Measurements from ENCODE around the gene RHOXF2. TPM values are rescaled to one million over a fixed set of nuclear protein-coding genes. Genes with fewer than 3 reads are reported as not detected.
A peak's percentile ranks its signal among the peaks of the same experiment; 100 is the strongest.
"Not testable (repeated sequence)": the region's sequence is repeated elsewhere in the genome, so short reads cannot be mapped to it uniquely, and the experiment has no call there.

The RHOXF2 gene, protein sequence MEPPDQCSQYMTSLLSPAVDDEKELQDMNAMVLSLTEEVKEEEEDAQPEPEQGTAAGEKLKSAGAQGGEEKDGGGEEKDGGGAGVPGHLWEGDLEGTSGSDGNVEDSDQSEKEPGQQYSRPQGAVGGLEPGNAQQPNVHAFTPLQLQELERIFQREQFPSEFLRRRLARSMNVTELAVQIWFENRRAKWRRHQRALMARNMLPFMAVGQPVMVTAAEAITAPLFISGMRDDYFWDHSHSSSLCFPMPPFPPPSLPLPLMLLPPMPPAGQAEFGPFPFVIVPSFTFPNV
- total RNA-seq: not detected

DNA sequence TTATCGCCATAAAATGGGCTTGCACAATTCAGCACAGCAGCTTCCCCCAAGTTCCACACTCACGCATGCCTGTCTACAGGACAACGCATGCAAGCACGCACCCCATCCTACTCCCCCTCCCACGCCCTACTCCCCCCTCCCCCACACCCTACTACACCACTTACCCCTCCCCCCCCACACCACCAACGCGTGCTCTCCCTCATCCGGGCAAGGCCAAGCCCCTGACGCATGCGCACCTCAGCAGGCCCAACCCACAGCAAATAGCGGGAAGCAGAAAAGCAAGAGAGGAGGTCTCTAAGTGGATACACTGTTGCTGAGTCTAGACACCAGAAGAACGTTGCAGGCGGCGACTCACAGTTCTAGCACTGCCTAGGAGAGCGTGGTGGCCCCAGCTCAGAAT, at the start of gene RHOXF2:
Gene RHOXF2, plus strand, starts transcription at position 301 of the 400 bp plus-strand sequence. CDS start 138 bp downstream, outside the sequence.
- not testable (repeated sequence) for FAIRE-seq; DNase-seq (ENCODE audit: low spot score in 2 of 2)

DNA sequence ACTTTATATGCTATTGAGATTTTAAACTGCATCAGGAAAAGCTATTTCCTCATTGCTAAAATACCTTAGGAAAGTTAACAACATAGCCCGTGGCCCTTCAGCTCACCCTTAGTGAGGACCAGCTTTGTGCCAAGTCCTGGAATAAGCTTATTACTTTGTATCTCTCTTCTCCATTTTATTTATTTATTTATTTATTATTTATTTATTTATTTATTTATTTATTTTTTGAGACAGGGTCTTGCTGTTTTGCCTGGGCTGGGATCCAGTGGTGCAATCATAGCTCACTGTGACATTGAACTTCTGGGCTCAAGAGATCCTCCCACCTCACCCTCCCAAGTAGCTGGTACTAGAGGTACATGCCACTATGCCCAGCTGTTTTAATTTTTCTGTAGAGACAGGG, 49.0 kb upstream of the RHOXF2 start:
- no peak for FAIRE-seq

DNA sequence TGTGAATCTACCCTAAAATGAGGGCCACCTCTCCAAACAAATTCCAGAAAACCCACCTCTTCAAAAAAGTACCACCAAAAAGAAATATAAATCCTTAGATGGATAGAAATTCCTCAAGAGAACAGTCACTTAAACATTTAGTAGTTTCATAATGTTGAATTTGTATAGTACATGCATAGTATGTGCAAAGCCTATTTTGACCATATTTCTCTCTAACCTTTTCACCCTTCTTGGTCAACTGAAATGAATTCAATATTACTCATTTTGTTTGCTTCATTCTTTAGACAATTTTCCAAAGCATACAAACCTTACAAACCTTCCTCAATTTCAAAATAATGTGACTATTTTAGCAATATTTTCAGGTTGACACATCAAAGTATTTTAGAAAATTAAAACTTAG, 46.8 kb upstream of the RHOXF2 start:
- DNase-seq (ENCODE audit: low spot score in 2 of 2): no peak
- no peak for FAIRE-seq

More for the DNA sequence above, 49.0 kb upstream of the RHOXF2 start:
- DNase-seq (ENCODE audit: low spot score in 2 of 2): no peak

DNA sequence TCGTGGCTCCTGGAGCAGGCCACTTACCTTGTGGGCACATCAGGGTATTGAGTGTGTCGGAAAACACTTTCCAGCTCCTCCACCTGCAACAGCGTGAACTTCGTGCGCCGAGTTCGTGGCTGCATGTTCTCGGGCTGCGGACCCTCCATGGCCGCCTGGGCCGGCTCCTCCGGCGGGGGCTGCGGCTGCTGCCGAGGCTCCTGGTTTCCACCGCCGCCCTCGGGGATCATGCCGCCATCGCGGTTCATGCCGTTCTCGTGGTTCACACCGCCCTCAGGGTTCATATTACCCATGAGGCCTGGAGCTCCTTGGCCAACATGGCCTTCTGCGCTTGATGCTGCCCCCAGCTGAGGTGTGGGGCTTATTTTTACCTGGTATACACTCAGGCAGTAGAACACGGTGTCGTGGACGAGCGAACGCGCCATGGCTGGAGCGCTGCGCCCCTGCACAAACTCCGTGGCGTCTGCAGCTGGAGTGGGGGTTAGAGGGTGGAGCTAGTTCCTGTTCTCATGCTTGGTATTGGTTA, 42.9 kb upstream of the RHOXF2 start, which contains the start of gene RHOXF1:
Gene RHOXF1, minus strand, starts transcription at position 476 of the 526 bp plus-strand sequence. Its CDS starts 51 bp downstream, at position 425.
- DNase-seq (ENCODE audit: low spot score in 2 of 2): no peak
- FAIRE-seq: no peak

DNA sequence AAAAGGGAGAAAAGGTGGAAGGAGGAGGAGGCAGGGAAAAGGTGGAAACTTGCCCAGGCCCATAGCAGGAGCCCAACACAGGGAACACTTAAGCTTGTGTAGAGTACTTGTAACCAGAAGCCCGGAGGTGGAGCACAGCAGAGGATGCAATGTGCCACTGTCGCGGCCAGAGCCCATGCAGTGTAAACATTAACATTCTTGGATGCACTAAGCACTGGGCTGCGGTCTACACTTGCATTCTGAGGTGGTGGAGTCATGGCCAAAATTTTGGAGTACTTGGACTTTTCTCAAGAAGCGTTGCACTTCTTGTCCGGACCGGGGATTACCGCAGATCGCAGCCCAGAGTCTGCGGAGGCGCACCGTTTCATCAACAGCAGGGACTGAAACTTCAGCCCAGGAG, 38.2 kb upstream of the RHOXF2 start:
- FAIRE-seq: no peak
- DNase-seq (ENCODE audit: low spot score in 2 of 2): no peak

DNA sequence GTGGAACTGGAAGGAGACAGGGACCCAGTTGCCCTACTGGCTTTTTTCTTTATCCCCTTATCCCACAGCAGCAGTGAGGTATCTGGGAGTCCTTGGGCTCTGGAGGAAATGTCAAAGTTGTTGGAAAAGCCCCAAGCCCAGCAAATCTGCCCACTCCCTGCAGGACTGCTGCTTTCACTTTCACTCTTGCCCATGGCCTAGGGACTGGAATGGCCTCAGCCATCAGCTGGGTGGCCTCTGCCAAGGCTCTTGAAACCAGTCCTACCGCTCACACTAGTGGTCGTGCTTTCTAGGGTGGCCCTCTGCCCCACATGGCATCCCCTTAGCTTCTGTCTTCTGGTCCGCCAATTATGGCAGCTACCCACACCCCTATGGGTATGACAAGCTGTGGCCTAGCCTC, 33.0 kb upstream of the RHOXF2 start:
- DNase-seq (ENCODE audit: low spot score in 2 of 2) (no peak), FAIRE-seq (no peak)

DNA sequence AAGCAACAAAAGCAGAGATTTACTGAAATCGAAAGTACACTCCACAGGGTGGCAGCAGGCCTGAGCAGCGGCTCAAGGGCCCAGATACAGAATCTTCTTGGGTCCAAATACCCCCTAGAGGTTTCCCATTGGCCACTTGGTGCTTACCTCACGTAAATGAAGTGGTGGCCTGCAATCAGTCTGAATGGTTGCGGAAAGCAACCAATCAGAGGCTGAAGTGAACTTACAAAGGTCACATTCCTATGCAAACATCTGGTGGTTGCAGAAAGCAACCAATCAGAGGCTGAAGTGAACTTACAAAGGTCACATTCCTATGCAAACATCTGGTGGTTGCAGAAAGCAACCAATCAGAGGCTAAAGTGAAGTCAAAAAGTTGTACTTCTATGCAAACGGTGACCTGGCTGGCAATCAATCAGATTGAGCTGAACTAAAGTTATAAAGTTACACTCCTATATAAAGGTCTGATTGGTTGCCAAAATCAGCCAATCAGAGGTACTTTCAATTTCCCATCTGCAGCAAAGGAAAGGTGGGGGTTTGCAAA, 30.0 kb upstream of the RHOXF2 start:
- DNase-seq (ENCODE audit: low spot score in 2 of 2); FAIRE-seq: not testable (repeated sequence)

DNA sequence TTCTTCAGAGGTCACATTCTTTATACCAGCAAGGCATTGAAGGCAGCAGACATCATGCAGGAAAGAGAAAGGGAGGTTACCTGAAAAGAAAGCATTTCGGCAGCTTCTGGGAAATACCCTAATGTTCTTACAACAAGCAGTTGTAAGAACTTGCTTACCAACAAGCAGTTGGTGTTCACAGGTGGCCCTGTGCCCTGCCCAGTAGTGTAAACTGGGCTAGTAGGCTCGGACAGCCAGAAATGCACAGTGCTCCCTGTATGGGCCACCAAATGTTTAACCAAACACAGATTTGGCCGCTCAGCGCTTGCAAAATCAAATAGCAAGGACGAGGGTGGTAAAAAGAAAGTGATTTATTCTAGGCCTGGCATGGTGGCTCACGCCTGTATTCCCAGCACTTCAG, 22.3 kb upstream of the RHOXF2 start:
- DNase-seq (ENCODE audit: low spot score in 2 of 2): no peak
- FAIRE-seq: no peak

DNA sequence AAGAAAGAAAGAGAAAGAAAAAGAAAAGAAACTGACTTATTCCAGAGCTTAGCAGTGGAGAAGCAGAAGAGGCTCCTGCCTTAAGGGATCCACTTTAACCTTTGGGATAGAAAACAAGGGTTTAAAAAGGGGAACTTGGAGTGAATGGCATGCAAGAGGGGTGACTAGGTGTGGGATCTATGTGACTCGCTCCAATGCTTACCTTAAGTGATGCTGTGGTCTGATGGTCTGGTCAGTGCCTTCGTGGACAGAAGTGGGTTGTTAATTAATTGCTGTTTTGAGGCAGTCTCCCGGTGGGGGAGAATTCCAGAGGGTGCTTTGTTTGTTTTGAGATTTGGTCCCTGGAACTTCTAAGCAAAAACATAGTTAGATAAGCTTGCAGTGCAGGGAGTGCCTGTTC, 21.6 kb upstream of the RHOXF2 start:
- DNase-seq (ENCODE audit: low spot score in 2 of 2) (no peak), FAIRE-seq (no peak)

DNA sequence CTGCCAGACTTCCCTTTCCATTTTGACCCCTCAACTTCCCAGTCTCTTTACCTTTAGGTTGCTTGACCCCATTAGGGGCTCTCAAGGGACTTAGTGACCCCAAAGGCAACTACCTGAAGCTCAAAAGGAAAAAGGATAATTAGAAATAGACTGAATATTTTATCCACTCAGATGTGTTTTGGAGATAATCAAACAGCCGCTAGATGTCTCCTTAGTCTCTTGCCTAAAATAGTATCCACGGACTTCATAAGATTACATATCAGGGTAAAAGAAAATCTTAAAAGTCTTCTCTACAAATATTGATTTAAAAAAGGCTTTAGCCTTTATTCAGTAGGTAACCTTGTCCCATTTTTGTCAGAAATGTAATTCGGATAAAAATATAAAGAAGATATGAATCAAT, 21.0 kb upstream of the RHOXF2 start:
- no peak for FAIRE-seq
- DNase-seq (ENCODE audit: low spot score in 2 of 2): no peak

DNA sequence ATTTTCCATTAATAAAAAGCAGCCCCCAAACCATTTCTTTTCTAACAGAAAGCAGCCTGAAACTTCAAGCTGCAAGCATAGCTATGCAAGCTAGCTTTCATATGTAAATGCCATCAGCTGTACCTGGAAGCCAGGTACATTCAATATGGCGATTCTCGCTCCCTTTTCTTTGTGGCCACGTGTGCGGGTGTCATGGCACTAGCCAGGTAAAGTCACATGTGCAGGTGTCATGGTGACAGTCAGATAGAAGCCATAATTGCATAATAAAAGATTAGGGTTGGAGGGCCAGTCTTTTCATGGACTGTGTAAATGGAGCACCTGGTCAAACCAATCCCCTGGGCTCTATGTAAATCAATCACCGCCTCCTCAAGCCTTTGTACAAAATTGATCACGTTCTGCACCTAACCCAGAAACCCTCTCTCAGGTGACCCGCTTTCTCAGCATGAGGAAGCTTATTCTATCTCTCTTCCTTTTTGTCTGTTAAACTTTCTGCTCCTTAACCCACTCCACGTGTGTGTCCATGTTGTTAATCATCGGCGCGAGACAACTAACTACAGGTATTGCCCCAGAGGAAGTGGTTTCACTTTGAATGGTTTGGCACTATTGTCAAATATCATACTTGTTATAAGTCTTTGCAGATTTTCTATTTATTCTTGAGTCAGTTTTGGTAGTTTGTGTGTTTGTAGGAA, 18.0 kb upstream of the RHOXF2 start:
- FAIRE-seq: no peak

DNA sequence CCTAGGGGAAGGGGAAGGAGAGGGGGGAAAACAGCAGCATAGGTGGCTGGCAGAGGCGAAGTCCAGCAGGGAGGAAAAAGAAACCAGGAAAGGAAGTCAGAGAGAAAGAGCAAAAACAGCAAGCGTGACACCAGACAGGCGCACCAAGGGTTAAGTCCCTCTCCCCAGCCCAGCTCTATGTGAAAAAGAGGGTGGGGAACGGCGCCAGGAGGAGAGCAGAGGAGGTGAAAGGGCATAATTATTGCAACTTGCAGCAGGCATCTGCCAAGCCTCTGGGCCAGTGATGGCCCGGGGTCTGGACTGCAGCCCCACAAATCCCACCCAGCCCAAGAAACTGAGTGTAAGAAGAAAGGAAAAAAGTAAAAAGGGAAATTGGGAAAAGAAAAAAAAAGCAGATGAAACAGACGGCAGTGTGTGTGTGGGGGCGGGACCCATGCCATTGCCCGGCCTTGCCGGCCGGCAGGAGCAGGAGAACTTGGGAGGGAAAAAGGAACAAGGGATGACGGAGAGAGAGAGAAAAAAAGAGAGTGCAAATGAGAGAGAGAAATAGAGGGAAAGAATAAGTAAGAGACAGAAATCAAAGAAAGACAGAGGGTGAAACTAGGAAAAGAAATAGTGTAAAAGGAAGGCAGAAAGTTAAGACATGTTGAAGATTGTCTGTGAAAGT, 14.1 kb upstream of the RHOXF2 start:
- FAIRE-seq: no peak
- no peak for DNase-seq (ENCODE audit: low spot score in 2 of 2)

More for the DNA sequence above, 18.0 kb upstream of the RHOXF2 start:
- DNase-seq (ENCODE audit: low spot score in 2 of 2): no peak

DNA sequence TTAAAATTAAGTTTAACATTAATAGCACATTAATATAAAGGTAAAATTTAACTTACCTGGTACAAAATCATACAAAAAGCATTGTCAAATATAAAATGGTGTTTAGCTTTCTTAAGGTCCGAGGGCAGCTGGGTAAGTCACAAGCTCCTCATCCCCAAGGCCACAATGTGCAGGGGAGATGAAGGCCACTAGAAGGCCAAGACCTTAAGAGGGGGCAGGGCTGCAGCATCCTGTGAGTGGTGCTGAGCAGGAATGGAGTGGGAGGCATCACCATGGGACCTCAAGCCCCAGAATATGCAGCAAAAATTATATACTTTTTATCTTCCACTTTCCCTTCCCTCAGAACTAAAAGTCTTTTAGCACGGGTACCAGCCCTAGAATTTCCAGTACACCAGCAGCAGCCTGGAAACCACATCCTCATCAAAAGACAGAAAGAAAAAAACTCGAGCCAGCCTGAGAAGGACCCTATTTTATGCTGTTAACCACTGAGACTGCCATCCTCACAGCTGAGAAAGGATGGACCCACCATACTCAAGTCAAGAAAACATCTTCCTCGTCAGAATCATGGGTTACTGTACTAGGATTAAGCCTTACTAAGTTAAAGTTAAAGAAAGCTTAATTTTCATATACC, 13.0 kb upstream of the RHOXF2 start:
- FAIRE-seq (no peak), DNase-seq (ENCODE audit: low spot score in 2 of 2) (no peak)

DNA sequence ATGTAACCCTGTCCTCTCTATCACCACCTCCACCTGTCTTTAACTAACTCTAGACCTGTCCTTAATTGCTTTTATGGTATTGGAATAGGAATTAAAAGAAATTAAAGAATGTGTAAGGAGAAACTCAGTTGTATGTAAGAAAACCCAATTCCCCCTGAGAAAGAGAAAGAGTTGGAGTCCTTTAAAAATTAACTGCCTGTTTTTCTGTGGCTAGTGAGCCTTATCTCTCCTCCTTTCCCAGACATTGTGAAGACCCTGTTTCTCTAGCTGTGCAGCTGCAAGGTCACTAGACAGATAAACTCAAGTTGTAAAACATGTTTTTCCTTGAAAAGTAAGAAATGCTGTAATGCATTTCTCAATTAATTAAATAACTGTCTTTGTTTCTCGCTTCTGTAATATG, 12.1 kb upstream of the RHOXF2 start:
- not testable (repeated sequence) for FAIRE-seq

DNA sequence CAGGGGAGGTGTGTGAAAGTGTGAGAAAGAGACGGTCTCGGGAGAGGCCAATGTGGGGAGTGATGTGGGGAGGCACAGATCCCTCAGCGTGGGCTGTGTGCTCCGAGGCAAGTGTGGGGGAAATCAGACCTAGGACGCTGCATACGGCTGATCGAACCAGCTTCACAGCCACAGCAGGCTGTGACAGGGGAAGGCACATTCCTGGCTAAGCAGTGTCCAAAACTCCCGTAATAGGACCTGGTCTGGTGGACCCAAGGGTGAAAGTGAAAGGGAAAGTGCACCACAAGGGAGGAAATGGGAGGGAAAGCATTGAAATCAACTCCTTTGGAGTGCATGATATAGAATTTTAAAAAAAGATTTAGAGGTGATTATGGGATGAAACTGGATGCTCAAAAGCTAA, 10.9 kb upstream of the RHOXF2 start:
- no peak for DNase-seq (ENCODE audit: low spot score in 2 of 2)
- no peak for FAIRE-seq

More for the DNA sequence above, 12.1 kb upstream of the RHOXF2 start:
- DNase-seq (ENCODE audit: low spot score in 2 of 2): not testable (repeated sequence)

DNA sequence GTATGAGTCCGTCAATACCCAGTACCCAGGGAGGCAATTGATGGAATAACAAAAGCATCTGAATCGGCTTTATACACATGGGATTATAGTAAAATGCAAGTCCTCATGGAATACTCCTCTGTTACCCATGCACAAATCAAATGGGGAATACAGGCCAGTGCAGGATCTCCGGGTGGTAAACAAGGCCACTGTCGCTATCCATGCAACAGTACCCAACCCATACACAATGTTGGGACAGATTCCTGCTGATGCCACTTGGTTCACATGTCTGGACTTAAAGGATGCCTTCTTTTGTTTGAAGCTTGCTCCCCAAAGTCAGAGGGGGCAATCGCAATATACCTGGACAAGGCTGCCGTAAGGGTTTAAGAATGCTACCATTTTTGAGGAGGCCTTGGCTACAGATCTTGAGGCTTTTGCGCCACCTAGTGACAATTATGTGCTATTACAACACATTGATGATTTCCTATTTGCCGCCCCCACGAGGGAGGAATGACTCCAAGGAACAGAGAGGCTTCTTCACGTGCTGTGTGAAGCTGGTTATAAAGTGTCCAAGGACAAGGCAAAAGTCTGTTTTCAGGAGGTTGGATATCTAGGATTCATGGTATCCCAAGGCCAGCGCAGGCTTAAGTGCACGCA, 8.2 kb upstream of the RHOXF2 start:
- FAIRE-seq: peak; percentile 47
- DNase-seq (ENCODE audit: low spot score in 2 of 2): not testable (repeated sequence)

DNA sequence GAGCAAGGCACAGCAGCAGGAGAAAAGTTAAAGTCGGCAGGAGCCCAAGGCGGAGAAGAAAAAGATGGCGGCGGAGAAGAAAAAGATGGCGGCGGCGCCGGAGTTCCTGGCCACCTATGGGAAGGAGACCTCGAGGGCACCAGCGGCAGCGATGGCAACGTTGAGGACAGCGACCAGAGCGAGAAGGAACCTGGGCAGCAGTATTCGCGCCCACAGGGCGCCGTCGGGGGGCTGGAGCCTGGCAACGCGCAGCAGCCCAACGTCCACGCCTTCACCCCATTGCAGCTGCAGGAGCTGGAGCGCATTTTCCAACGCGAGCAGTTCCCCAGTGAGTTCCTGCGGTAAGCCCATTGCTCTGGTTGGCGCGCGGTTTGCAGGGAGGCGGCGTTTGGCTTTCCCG, 673 bp downstream of the RHOXF2 start:
- not testable (repeated sequence) for FAIRE-seq; DNase-seq (ENCODE audit: low spot score in 2 of 2)

DNA sequence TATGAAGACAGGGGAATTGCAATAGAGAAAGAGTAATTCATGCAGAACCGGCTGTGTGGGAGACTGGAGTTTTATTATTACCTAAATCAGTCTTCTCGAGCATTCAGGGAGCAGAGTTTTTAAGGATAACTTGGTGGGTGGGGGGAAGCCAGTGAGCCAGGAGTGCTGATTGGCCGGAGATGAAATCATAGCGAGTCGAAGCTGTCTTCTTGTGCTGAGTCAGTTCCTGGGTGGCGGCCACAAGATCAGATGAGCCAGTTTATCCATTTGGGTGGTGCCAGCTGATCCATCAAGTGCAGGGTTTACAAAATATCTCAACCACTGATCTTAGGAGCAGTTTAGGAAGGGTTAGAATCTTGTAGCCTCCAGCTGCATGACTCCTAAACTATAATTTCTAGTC, 34.8 kb downstream of the RHOXF2 start:
- not testable (repeated sequence) for FAIRE-seq; DNase-seq (ENCODE audit: low spot score in 2 of 2)

DNA sequence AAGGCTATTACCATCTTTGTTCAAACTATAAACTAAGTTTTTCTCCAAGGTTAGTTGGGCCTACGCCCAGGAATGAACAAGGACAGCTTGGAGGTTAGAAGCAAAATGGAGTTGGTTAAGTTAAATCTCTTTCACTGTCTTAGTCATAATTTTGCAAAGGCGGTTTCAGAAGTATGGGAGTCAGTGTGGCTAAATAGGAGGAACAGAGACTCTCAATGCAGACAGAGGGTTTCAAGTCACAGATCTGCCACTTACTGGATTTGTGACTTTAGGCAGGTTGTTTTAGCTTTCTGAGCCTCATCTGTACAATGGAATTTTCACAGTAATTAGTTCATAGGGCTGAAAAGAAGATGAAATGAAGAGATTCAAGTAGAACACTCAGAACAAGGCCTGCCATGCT, 35.3 kb downstream of the RHOXF2 start:
- DNase-seq (ENCODE audit: low spot score in 2 of 2); FAIRE-seq: not testable (repeated sequence)

DNA sequence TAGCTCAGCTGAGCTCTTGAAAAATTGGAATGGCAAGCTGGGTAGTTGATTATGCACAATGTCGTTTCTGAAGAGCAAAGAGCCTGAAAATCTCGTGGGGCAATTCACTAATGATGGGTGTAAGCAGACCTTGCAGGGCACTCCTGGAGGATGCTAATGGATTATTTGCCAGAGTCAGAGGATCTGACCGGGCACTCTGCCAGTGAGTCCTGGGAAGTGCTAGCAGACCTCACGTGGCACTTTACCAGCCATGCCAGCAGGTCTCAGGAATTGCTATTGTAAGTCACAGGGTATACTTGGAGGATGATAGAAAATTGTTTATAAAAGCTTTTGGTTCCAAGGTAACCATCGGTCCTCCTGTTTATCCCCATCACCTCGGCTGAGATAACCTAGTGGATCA, 37.4 kb downstream of the RHOXF2 start:
- not testable (repeated sequence) for FAIRE-seq; DNase-seq (ENCODE audit: low spot score in 2 of 2)

Measured in frontal cortex (tissue), 4 donors.